Keratinocyte (primary cell): ENCODE results near the gene BBS12. TPM values are rescaled to one million over a fixed set of nuclear protein-coding genes. Genes with fewer than 3 reads are reported as not detected.

Source experiments
- DNase-seq: peaks from one replicate; pipeline ENCODE4 v3.0.0-alpha.2; 2011; ENCODE audit warnings: low read depth, missing footprints, low spot score
- FAIRE-seq: peaks from 2 replicates; lab custom pipeline; 2011; peaks lifted over from hg19 to GRCh38; lab: Jason Lieb, UNC
- H2AFZ ChIP-seq: 2 replicates; pipeline ENCODE4 v1.6.0; 2012; ENCODE audit warnings: low read length, control low read depth, inconsistent platforms; ENCODE audit not compliant: control insufficient read depth
- H3K27ac ChIP-seq: 2 replicates; pipeline ENCODE4 v1.5.1; 2011; ENCODE audit warnings: low read length; ENCODE audit not compliant: control insufficient read depth, insufficient read depth
- H3K27me3 ChIP-seq: 3 replicates; pipeline ENCODE4 v1.6.0; 2011; ENCODE audit warnings: low read length; ENCODE audit not compliant: control insufficient read depth, insufficient read depth; ENCODE audit errors: extremely low read depth
- H3K36me3 ChIP-seq, 2 experiments: 2 replicates in 1 of 2; 3 replicates in 1 of 2; pipeline ENCODE4 v1.5.1; 2011; ENCODE audit warnings: low read length in 2 of 2, mild to moderate bottlenecking in 1 of 2; ENCODE audit not compliant: control insufficient read depth in 2 of 2, insufficient read depth in 2 of 2; ENCODE audit errors: extremely low read depth in 1 of 2
- H3K4me1 ChIP-seq: 3 replicates; pipeline ENCODE4 v1.5.1; 2011; ENCODE audit warnings: low read length; ENCODE audit not compliant: control insufficient read depth, insufficient read depth; ENCODE audit errors: extremely low read depth
- H3K4me2 ChIP-seq: 3 replicates; pipeline ENCODE4 v1.6.0; 2011; ENCODE audit warnings: low read depth, low read length; ENCODE audit not compliant: control insufficient read depth, insufficient read depth; ENCODE audit errors: extremely low read depth
- H3K4me3 ChIP-seq, 3 experiments: fragments of 200-600 bp in 1 of 3; sonication (generic) in 1 of 3; 2 replicates in 2 of 3; 3 replicates in 1 of 3; pipeline ENCODE4 v1.5.1; 2011 to 2016; ENCODE audit warnings: low read length in 3 of 3, mild to moderate bottlenecking in 3 of 3, control low read depth in 2 of 3, inconsistent platforms in 1 of 3, low read depth in 1 of 3, mixed read lengths in 1 of 3, mixed run types in 1 of 3, moderate library complexity in 1 of 3; ENCODE audit not compliant: control insufficient read depth in 2 of 3, insufficient read depth in 2 of 3; ENCODE audit errors: extremely low read depth in 1 of 3
- H3K79me2 ChIP-seq: 2 replicates; pipeline ENCODE4 v1.6.0; 2012; ENCODE audit warnings: low read length; ENCODE audit not compliant: control insufficient read depth, insufficient read depth
- H3K9ac ChIP-seq: 3 replicates; pipeline ENCODE4 v1.6.0; 2011; ENCODE audit warnings: low read length; ENCODE audit not compliant: control insufficient read depth, insufficient read depth; ENCODE audit errors: extremely low read depth
- H3K9me1 ChIP-seq: 3 replicates; pipeline ENCODE4 v1.6.0; 2011; ENCODE audit warnings: low read length; ENCODE audit not compliant: control insufficient read depth, insufficient read depth; ENCODE audit errors: extremely low read depth
- H3K9me3 ChIP-seq: 2 replicates; pipeline ENCODE4 v1.5.1; 2012; ENCODE audit warnings: low read depth, low read length; ENCODE audit not compliant: control insufficient read depth
- H4K20me1 ChIP-seq: 3 replicates; pipeline ENCODE4 v1.6.0; 2011; ENCODE audit warnings: low read length; ENCODE audit not compliant: control insufficient read depth, insufficient read depth; ENCODE audit errors: extremely low read depth
- EZH2 ChIP-seq: IDR thresholded peaks from one replicate; pipeline ENCODE4 v1.6.1; 2012; ENCODE audit warnings: inconsistent platforms, mild to moderate bottlenecking, low read length, moderate library complexity
- dilution Hi-C: fragments of 300-500 bp; cut with MboI; formaldehyde crosslinking; loops from one replicate; pipeline ENCODE4 v1.7.0; 2020; ENCODE audit warnings: low sequenced_read_pairs; ENCODE audit not compliant: extremely low pct_ligation_motif_present
- polyA plus RNA-seq, 5 experiments: library from polyadenylated mRNA; depleted of rRNA in 3 of 5; stranded (reverse) in 3 of 5; stranded (forward) in 1 of 5; unstranded in 1 of 5; fragments of >200 nt; gene quantifications; 1 replicate in 1 of 5; 2 replicates in 3 of 5; 3 replicates in 1 of 5; pipeline versions ENCODE4 v1.2.1 to v1.2.3, GENCODE V29; 2011 to 2012; ENCODE audit warnings: missing spikeins in 2 of 5, low read depth in 1 of 5, low replicate concordance in 1 of 5
- TF ChIP-seq, protein P1 (sequence below), 3 experiments: IDR thresholded peaks in 1 of 3; conservative IDR thresholded peaks in 1 of 3; optimal IDR thresholded peaks in 1 of 3; 2 replicates in 2 of 3; 3 replicates in 1 of 3; pipeline versions ENCODE3 to v1.5.1; 2011; ENCODE audit warnings: low read length in 3 of 3, mild to moderate bottlenecking in 3 of 3, moderate library complexity in 2 of 3, control low read depth in 1 of 3, inconsistent platforms in 1 of 3; ENCODE audit not compliant: insufficient read depth in 2 of 3; ENCODE audit errors: extremely low read depth in 1 of 3

The BBS12 gene
- polyA plus RNA-seq, 1 donor (not counting 4 experiments of a cell fraction or from before 2014, with no cell fraction given): 2.5 TPM

DNA sequence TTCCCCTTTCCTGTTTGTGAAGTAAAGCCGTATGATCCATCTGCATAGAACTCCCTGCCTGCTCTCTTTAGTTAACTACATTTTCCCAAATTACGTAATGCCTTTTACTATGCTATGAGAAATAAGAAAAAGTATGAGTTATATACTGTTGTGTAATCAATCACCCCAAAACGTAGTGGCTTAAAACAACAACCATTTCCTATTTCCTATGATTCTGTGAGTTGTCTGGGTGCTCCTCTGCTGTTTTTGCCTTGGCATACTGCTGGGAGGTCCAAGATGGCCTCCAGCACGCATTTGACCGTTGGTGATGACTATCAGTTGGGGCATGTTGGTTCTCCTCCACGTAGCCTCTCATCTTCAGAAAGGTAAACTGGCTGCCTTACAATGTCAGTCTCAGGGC is 39.8 kb downstream of the BBS12 start:
- H2AFZ ChIP-seq: peak overlapping the region; percentile 75
- no peaks in the 10 kb centered on the region for H3K79me2 ChIP-seq
- H3K27ac ChIP-seq: peak overlapping the region; percentile 58
- H3K9me3 ChIP-seq: no peaks in the 10 kb centered on the region
- DNase-seq (no peak), FAIRE-seq (no peak)
- no peak overlapping the region for H3K9ac ChIP-seq
- no peaks in the 10 kb centered on the region for H3K36me3 ChIP-seq
- H3K27me3 ChIP-seq: no peaks in the 10 kb centered on the region
- H3K4me3 ChIP-seq: no peak overlapping the region
- no peaks in the 10 kb centered on the region for H3K9me1 ChIP-seq
- peak overlapping the region; percentile 20 for H3K4me2 ChIP-seq
- dilution Hi-C loops: loop anchor here (25.0 kb wide), 1 partner anchor 140 kb away; the partner anchor contains the start of gene NUDT6
- peaks cover 29% of the 10 kb centered on the region for H3K4me1 ChIP-seq
- H4K20me1 ChIP-seq: no peaks in the 10 kb centered on the region
- no peak for TF ChIP-seq EZH2
- TF ChIP-seq, protein P1, sequence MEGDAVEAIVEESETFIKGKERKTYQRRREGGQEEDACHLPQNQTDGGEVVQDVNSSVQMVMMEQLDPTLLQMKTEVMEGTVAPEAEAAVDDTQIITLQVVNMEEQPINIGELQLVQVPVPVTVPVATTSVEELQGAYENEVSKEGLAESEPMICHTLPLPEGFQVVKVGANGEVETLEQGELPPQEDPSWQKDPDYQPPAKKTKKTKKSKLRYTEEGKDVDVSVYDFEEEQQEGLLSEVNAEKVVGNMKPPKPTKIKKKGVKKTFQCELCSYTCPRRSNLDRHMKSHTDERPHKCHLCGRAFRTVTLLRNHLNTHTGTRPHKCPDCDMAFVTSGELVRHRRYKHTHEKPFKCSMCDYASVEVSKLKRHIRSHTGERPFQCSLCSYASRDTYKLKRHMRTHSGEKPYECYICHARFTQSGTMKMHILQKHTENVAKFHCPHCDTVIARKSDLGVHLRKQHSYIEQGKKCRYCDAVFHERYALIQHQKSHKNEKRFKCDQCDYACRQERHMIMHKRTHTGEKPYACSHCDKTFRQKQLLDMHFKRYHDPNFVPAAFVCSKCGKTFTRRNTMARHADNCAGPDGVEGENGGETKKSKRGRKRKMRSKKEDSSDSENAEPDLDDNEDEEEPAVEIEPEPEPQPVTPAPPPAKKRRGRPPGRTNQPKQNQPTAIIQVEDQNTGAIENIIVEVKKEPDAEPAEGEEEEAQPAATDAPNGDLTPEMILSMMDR (optimal IDR thresholded peaks at IDR 0.05 in 1 of 3, IDR thresholded peaks at IDR 0.05 in 1 of 3, conservative IDR thresholded peaks at IDR 0.05 in 1 of 3; ENCODE audit: extremely low read depth in 1 of 3, insufficient read depth in 2 of 3, low read length in 3 of 3): no peak

DNA sequence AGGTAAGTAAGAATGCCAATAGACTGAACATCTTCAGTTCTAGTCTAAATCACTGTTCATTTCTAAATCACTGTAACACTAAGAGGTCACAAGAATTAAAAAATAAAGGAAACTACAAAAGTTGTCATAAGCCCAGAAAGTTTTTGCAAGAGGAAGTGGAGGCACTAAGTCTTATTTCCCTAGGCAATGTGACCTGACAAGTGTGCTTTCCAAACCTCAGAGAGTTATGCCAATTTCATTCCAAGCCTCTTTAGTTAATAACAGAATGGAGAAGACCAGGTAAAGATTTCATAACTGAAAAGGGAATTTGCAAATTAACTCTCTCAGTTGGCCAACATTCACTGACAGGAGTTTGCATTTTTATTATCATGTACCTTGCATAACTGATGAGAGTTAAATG is 40.5 kb downstream of the BBS12 start:
- dilution Hi-C loops: loop anchor here (25.0 kb wide), 1 partner anchor 139 kb away; the partner anchor contains the start of gene NUDT6
- FAIRE-seq: no peak
- H2AFZ ChIP-seq: no peak overlapping the region

More for the DNA sequence above, 40.5 kb downstream of the BBS12 start:
- Histone ChIP-seq H3K79me2 (no peaks in the 10 kb centered on the region), H3K4me3 (no peak overlapping the region), H3K27me3 (no peaks in the 10 kb centered on the region), H4K20me1 (no peaks in the 10 kb centered on the region), H3K36me3 (no peaks in the 10 kb centered on the region), H3K4me2 (peak overlapping the region; percentile 20), H3K4me1 (peaks cover 34% of the 10 kb centered on the region), H3K9me1 (no peaks in the 10 kb centered on the region), H3K9me3 (no peaks in the 10 kb centered on the region), H3K27ac (peak overlapping the region; percentile 58), H3K9ac (no peak overlapping the region)
- TF ChIP-seq EZH2: no peak
- TF ChIP-seq, protein P1 (optimal IDR thresholded peaks at IDR 0.05 in 1 of 3, IDR thresholded peaks at IDR 0.05 in 1 of 3, conservative IDR thresholded peaks at IDR 0.05 in 1 of 3; ENCODE audit: extremely low read depth in 1 of 3, insufficient read depth in 2 of 3, low read length in 3 of 3): no peak
- no peak for DNase-seq
